Measurements from ENCODE around the gene MFAP3. TPM values are rescaled to one million over a fixed set of nuclear protein-coding genes. Genes with fewer than 3 reads are reported as not detected.

The MFAP3 gene
- total and polyA plus RNA-seq, 2 of the 13 experiments (the other 11 are each of a cell fraction or from before 2014, with no cell fraction given), result 12.1 to 28.3 TPM

- no peak for TF ChIP-seq AKNA (CRISPR knock-in tag; IDR thresholded peaks at IDR 0.05; ENCODE audit: borderline replicate concordance)
- no peak; the same call in 1 of the 2 replicates for TF ChIP-seq ZMYM2 (CRISPR knock-in tag; IDR thresholded peaks at IDR 0.05)
- peak; percentile 81 for TF ChIP-seq NCOA1 (CRISPR knock-in tag; IDR thresholded peaks at IDR 0.05)
- peak; percentile 25; the same call in 1 of the 2 replicates for TF ChIP-seq FOXJ3 (CRISPR knock-in tag; IDR thresholded peaks at IDR 0.05; ENCODE audit: borderline replicate concordance)
- TF ChIP-seq, protein P1, sequence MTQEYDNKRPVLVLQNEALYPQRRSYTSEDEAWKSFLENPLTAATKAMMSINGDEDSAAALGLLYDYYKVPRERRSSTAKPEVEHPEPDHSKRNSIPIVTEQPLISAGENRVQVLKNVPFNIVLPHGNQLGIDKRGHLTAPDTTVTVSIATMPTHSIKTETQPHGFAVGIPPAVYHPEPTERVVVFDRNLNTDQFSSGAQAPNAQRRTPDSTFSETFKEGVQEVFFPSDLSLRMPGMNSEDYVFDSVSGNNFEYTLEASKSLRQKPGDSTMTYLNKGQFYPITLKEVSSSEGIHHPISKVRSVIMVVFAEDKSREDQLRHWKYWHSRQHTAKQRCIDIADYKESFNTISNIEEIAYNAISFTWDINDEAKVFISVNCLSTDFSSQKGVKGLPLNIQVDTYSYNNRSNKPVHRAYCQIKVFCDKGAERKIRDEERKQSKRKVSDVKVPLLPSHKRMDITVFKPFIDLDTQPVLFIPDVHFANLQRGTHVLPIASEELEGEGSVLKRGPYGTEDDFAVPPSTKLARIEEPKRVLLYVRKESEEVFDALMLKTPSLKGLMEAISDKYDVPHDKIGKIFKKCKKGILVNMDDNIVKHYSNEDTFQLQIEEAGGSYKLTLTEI (CRISPR knock-in tag; conservative IDR thresholded peaks at IDR 0.05), result no peak
- TF ChIP-seq ATF4 (CRISPR knock-in tag; IDR thresholded peaks at IDR 0.05), result peak in 1 of 2 experiments; percentile 43; a peak in 1 of 4 replicates
- TF ChIP-seq PCBP2 (optimal IDR thresholded peaks at IDR 0.05; ENCODE audit: low read depth, low read length, poor library complexity, severe bottlenecking), result no peak
- TF ChIP-seq FOXM1 (CRISPR knock-in tag; IDR thresholded peaks at IDR 0.05), result no peak
- peak; percentile 69; the same call in 1 of the 2 replicates for TF ChIP-seq MAZ (IDR thresholded peaks at IDR 0.05; ENCODE audit: borderline replicate concordance, low read depth, low read length)
- peak; percentile 90 for TF ChIP-seq MAZ (CRISPR knock-in tag; IDR thresholded peaks at IDR 0.05; ENCODE audit: low read depth)
- peak; percentile 86; the same call in 1 of the 2 replicates for TF ChIP-seq TOPORS (CRISPR knock-in tag; IDR thresholded peaks at IDR 0.05)
- TF ChIP-seq KLF15 (CRISPR knock-in tag; IDR thresholded peaks at IDR 0.05; ENCODE audit: borderline replicate concordance), result no peak
- peak; percentile 57; the same call in 1 of the 2 replicates for TF ChIP-seq FUBP1 (CRISPR knock-in tag; IDR thresholded peaks at IDR 0.05; ENCODE audit: borderline replicate concordance)
- no peak; the same call in none of the 2 replicates for TF ChIP-seq TFE3 (CRISPR knock-in tag; IDR thresholded peaks at IDR 0.05)
- peak; percentile 48; the same call in 1 of the 2 replicates for TF ChIP-seq ZNF383 (CRISPR knock-in tag; IDR thresholded peaks at IDR 0.05; ENCODE audit: borderline replicate concordance)
Observed at GRCh38 chr5:154038707-154039457, at the start of gene MFAP3, which contains the start of gene FAM114A2 (continued).
